GM12878 (cell line): Measurements from ENCODE around the gene CHST13. TPM values are rescaled to one million over a fixed set of nuclear protein-coding genes. Genes with fewer than 3 reads are reported as not detected.

Experiments
- ATAC-seq: fragments of 200-7000 bp; cut with Tn5 transposase; 3 replicates; pipeline ENCODE4 v1.9.1; 2020; ENCODE audit warnings: mild to moderate bottlenecking, moderate library complexity
- BruUV-seq: library from RNA; stranded (reverse); fragments of 400-500 nt; replicated peaks from 2 replicates; lab custom pipeline; 2021; lab: Mats Ljungman, UMichigan
- CTCF ChIA-PET: fragments of 300-600 bp; sonication (Branson Sonifier 250); formaldehyde crosslinking; extraction: SDS; loops from one replicate; lab custom pipeline; 2021; ENCODE audit warnings: inconsistent platforms; lab: Yijun Ruan, JAX
- POLR2A ChIA-PET: fragments of 350-600 bp; formaldehyde crosslinking; extraction: SDS; loops from one replicate; lab custom pipeline; 2021; ENCODE audit warnings: inconsistent platforms; lab: Charles Lee
- RAD21 ChIA-PET: fragments of 300-600 bp; sonication (Branson Sonifier 250); formaldehyde crosslinking; loops from one replicate; lab custom pipeline; 2023; ENCODE audit warnings: antibody characterized with exemption; ENCODE audit not compliant: unreplicated experiment; lab: Charles Lee
- SMC1A ChIA-PET: fragments of 300-600 bp; sonication (Branson Sonifier 250); formaldehyde crosslinking; loops from one replicate; lab custom pipeline; 2023; ENCODE audit not compliant: unreplicated experiment, uncharacterized antibody; lab: Charles Lee
- DNase-seq: peaks from one replicate; pipeline ENCODE4 v3.0.0-alpha.2; 2011; ENCODE audit warnings: low read depth, low spot score
- FAIRE-seq: peaks from 3 replicates; lab custom pipeline; 2011; peaks lifted over from hg19 to GRCh38; lab: Jason Lieb, UNC
- H2AFZ ChIP-seq: 2 replicates; pipeline ENCODE4 v1.6.0; 2011; ENCODE audit warnings: low read depth, low read length, control low read depth; ENCODE audit not compliant: control insufficient read depth
- H3K27ac ChIP-seq: 2 replicates; pipeline ENCODE4 v1.5.1; 2011; ENCODE audit warnings: control low read depth; ENCODE audit not compliant: control insufficient read depth, insufficient read depth
- H3K27me3 ChIP-seq, 2 experiments: replicated peaks in 1 of 2; 2 replicates each; pipeline versions ENCODE4 v1.6.0 to v1.6.1; 2011; ENCODE audit warnings: low read length in 1 of 2; ENCODE audit not compliant: control insufficient read depth in 2 of 2, insufficient read depth in 2 of 2
- H3K36me3 ChIP-seq, 2 experiments: 2 replicates each; pipeline ENCODE4 v1.5.1; 2011; ENCODE audit warnings: low read length in 1 of 2; ENCODE audit not compliant: control insufficient read depth in 2 of 2, insufficient read depth in 2 of 2
- H3K4me1 ChIP-seq: 2 replicates; pipeline ENCODE4 v1.6.1; 2011; ENCODE audit warnings: mild to moderate bottlenecking, low read length, moderate library complexity, mixed read lengths; ENCODE audit not compliant: control insufficient read depth, insufficient read depth
- H3K4me2 ChIP-seq: 2 replicates; pipeline ENCODE4 v1.6.0; 2011; ENCODE audit warnings: control low read depth; ENCODE audit not compliant: control insufficient read depth, insufficient read depth
- H3K4me3 ChIP-seq: fragments of 200-600 bp; sonication (generic); 2 replicates; pipeline ENCODE4 v1.5.1; 2016
- H3K79me2 ChIP-seq: 2 replicates; pipeline ENCODE4 v1.6.0; 2011; ENCODE audit warnings: low read length; ENCODE audit not compliant: control insufficient read depth, insufficient read depth
- H3K9ac ChIP-seq: 2 replicates; pipeline ENCODE4 v1.8.0; 2011; ENCODE audit warnings: low read length, control low read depth, mixed read lengths; ENCODE audit not compliant: control insufficient read depth, insufficient read depth
- H3K9me3 ChIP-seq: replicated peaks from 3 replicates; pipeline ENCODE4 v1.5.1; 2011; ENCODE audit warnings: mild to moderate bottlenecking, low read length; ENCODE audit not compliant: control insufficient read depth, insufficient read depth
- H4K20me1 ChIP-seq: 2 replicates; pipeline ENCODE4 v1.6.0; 2011; ENCODE audit not compliant: control insufficient read depth, insufficient read depth
- BACH1 ChIP-seq: fragments of 450-650 bp; IDR thresholded peaks from 2 replicates; pipeline ENCODE4 v1.6.1; 2017; ENCODE audit warnings: mild to moderate bottlenecking, borderline replicate concordance
- NBN ChIP-seq: fragments of 450-650 bp; IDR thresholded peaks from 2 replicates; pipeline ENCODE4 v1.6.1; 2016
- NFYA ChIP-seq: IDR thresholded peaks from 2 replicates; pipeline ENCODE4 v1.6.1; 2011; ENCODE audit warnings: low read depth, mild to moderate bottlenecking, low read length, improper control_type of control experiment, borderline replicate concordance
- NFYB ChIP-seq: IDR thresholded peaks from 2 replicates; pipeline ENCODE4 v1.6.1; 2011; ENCODE audit warnings: low read depth, mild to moderate bottlenecking, low read length, improper control_type of control experiment, moderate library complexity; ENCODE audit not compliant: insufficient read depth
- NR2C1 ChIP-seq: fragments of 450-650 bp; IDR thresholded peaks from 2 replicates; pipeline ENCODE4 v1.6.1; 2017; ENCODE audit warnings: antibody characterized with exemption, mild to moderate bottlenecking, moderate library complexity
- PBX3 ChIP-seq: IDR thresholded peaks from 2 replicates; pipeline ENCODE4 v1.6.1; 2011; ENCODE audit warnings: mild to moderate bottlenecking, low read depth, low read length, moderate library complexity; ENCODE audit not compliant: insufficient replicate concordance
- POU2F2 ChIP-seq: IDR thresholded peaks from 3 replicates; pipeline ENCODE4 v1.6.1; 2011; ENCODE audit warnings: low read depth, mild to moderate bottlenecking, low read length, borderline replicate concordance
- RB1 ChIP-seq: fragments of 450-650 bp; formaldehyde crosslinking; IDR thresholded peaks from 2 replicates; pipeline ENCODE4 v1.6.1; 2017; ENCODE audit warnings: mild to moderate bottlenecking, borderline replicate concordance
- SMAD1 ChIP-seq: fragments of 450-650 bp; IDR thresholded peaks from 2 replicates; pipeline ENCODE4 v1.6.1; 2018; ENCODE audit warnings: mild to moderate bottlenecking, low read depth; ENCODE audit not compliant: partially characterized antibody
- SMARCA5 ChIP-seq: fragments of 450-650 bp; IDR thresholded peaks from 2 replicates; pipeline ENCODE4 v1.6.1; 2017; ENCODE audit warnings: mild to moderate bottlenecking
- TAF1 ChIP-seq: IDR thresholded peaks from 2 replicates; pipeline ENCODE4 v1.6.1; 2011; ENCODE audit warnings: mild to moderate bottlenecking, low read depth, low read length, borderline replicate concordance
- ZNF592 ChIP-seq: fragments of 450-650 bp; IDR thresholded peaks from 2 replicates; pipeline ENCODE4 v1.6.1; 2017; ENCODE audit warnings: mild to moderate bottlenecking, moderate library complexity
- WGBS: methylation state at CpG from one replicate; pipeline ENCODE4 v1.1.6; 2016; ENCODE audit warnings: low lambda C conversion rate; ENCODE audit not compliant: insufficient replicate concordance, insufficient coverage; ENCODE audit errors: missing lambda C conversion rate; 5-methylcytosine and 5-hydroxymethylcytosine counted together
- in situ Hi-C: fragments of 300-500 bp; cut with MboI; formaldehyde crosslinking; loops from 9 replicates; pipeline ENCODE4 v1.14.3; 2018; ENCODE audit warnings: mixed read lengths
- intact Hi-C: fragments of 100-400 bp; cut with micrococcal nuclease; formaldehyde crosslinking; loops from one replicate; pipeline ENCODE4 v1.14.2; 2022; ENCODE audit not compliant: unreplicated experiment
- polyA plus RNA-seq, 11 experiments: library from polyadenylated mRNA; depleted of rRNA in 4 of 11; unstranded in 6 of 11; stranded (reverse) in 5 of 11; fragments of >200 nt; fragmentation: Nextera tagmentation in 4 of 11; fragmentation: Illumina TruSeq in 1 of 11; extraction: Ambion mirVana in 4 of 11; extraction: Trizol in 1 of 11; gene quantifications; 1 replicate in 1 of 11; 2 replicates in 10 of 11; pipeline versions ENCODE4 v1.2.1 to v1.2.3, GENCODE V29; 2011 to 2016; ENCODE audit warnings: inconsistent platforms in 2 of 11, missing spikeins in 2 of 11, low read depth in 1 of 11
- total RNA-seq, 4 experiments: library from RNA; depleted of rRNA in 3 of 4; stranded (reverse); fragments of >200 nt in 3 of 4; fragmentation: Illumina TruSeq in 1 of 4; extraction: Trizol in 1 of 4; gene quantifications; 2 replicates each; pipeline versions ENCODE4 v1.2.1 to v1.2.3, GENCODE V29; 2013 to 2021
- TF ChIP-seq, protein P1 (sequence below): fragments of 150-350 bp; IDR thresholded peaks from 2 replicates; pipeline ENCODE4 v1.6.1; 2014; ENCODE audit warnings: mild to moderate bottlenecking, low read depth, low read length

CHST13 gene
- total and polyA plus RNA-seq, 10 of the 15 experiments (the other 5 are each of a cell fraction or from before 2014, with no cell fraction given), result not detected

- no TSS peak for BruUV-seq
- CTCF ChIA-PET, result no interaction called here
Observed at GRCh38 chr3:126557761-126558160, 33.8 kb downstream of the CHST13 start.

GRCh38 chr3:126558336-126559071 is 34.5 kb downstream of the CHST13 start, which contains the start of gene C3orf22:
TSS of gene C3orf22 (minus strand) at chr3:126558932. CDS start at chr3:126553390, 5,542 bp downstream.
- CTCF ChIA-PET, result no interaction called here
- DNase-seq, result no peak
- WGBS, result 6% methylated on average over 9 of the region's 9 CpGs
- TF ChIP-seq, protein P1, sequence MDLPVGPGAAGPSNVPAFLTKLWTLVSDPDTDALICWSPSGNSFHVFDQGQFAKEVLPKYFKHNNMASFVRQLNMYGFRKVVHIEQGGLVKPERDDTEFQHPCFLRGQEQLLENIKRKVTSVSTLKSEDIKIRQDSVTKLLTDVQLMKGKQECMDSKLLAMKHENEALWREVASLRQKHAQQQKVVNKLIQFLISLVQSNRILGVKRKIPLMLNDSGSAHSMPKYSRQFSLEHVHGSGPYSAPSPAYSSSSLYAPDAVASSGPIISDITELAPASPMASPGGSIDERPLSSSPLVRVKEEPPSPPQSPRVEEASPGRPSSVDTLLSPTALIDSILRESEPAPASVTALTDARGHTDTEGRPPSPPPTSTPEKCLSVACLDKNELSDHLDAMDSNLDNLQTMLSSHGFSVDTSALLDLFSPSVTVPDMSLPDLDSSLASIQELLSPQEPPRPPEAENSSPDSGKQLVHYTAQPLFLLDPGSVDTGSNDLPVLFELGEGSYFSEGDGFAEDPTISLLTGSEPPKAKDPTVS, result no peak
- TF ChIP-seq NR2C1, result no peak
- no peak for TF ChIP-seq NFYA
- TF ChIP-seq ZNF592, result no peak
- no peak for TF ChIP-seq PBX3
- TF ChIP-seq SMARCA5, result no peak
- no peak for TF ChIP-seq NBN

More at GRCh38 chr3:126557761-126558160, 33.8 kb downstream of the CHST13 start:
- Histone ChIP-seq H3K79me2 (no peaks in the 10 kb centered on the region), H3K36me3 (no peaks in the 10 kb centered on the region), H3K9ac (no peak overlapping the region), H3K4me3 (no peak overlapping the region), H4K20me1 (no peaks in the 10 kb centered on the region), H2AFZ (no peak overlapping the region), H3K4me1 (no peaks in the 10 kb centered on the region), H3K4me2 (no peak overlapping the region), H3K27me3 (no peaks in the 10 kb centered on the region; a peak in 2 of 4 replicates), H3K27ac (no peak overlapping the region), H3K9me3 (no peaks in the 10 kb centered on the region; the same call in 2 of the 3 replicates)
- 47% methylated on average over 6 of the region's 6 CpGs for WGBS
- ATAC-seq, result no peak
- in situ Hi-C loops (no loop called here), intact Hi-C loops (no loop called here)
- ChIA-PET POLR2A (no interaction called here), SMC1A (no interaction called here), RAD21 (no interaction called here)
- no peak for DNase-seq
- FAIRE-seq, result no peak
- TF ChIP-seq RB1 (no peak), SMAD1 (no peak), BACH1 (no peak), NFYB (no peak), TAF1 (no peak), POU2F2 (no peak)

More at GRCh38 chr3:126558336-126559071, 34.5 kb downstream of the CHST13 start, which contains the start of gene C3orf22:
- H3K4me3 ChIP-seq, result no peak within 1 kb of the TSS
- H3K4me1 ChIP-seq, result no peaks in the 10 kb centered on the region
- intact Hi-C loops, result no loop called here
- FAIRE-seq, result no peak
- H3K27ac ChIP-seq, result no peak within 1 kb of the TSS
- H3K9me3 ChIP-seq, result no peaks in the 10 kb centered on the region; the same call in 2 of the 3 replicates
- no peak within 1 kb of the TSS for H2AFZ ChIP-seq
- in situ Hi-C loops, result no loop called here
- ChIA-PET POLR2A (no interaction called here), SMC1A (no interaction called here), RAD21 (no interaction called here)
- H4K20me1 ChIP-seq, result no peaks in the 10 kb centered on the region
- H3K36me3 ChIP-seq, result no peaks in the 10 kb centered on the region
- ATAC-seq, result no peak
- H3K79me2 ChIP-seq, result no peaks in the 10 kb centered on the region
- H3K9ac ChIP-seq, result no peak within 1 kb of the TSS
- H3K4me2 ChIP-seq, result no peak within 1 kb of the TSS
- no peaks in the 10 kb centered on the region; a peak in 2 of 4 replicates for H3K27me3 ChIP-seq
- no TSS peak for BruUV-seq
